Testis (tissue), 2 donors: ENCODE results near the gene CDC37.

Experiments
- POLR2A ChIP-seq: fragments of 450-650 bp; IDR thresholded peaks from one replicate; pipeline ENCODE4 v1.6.1; 2017; ENCODE audit warnings: antibody characterized with exemption, mild to moderate bottlenecking, moderate library complexity
- TF ChIP-seq, protein P1 (sequence below), 3 experiments: fragments of 450-650 bp in 2 of 3; fragments of 200-600 bp in 1 of 3; sonication (generic) in 1 of 3; IDR thresholded peaks; one replicate each; pipeline ENCODE4 v1.5.1; 2016 to 2019; ENCODE audit warnings: antibody characterized with exemption in 3 of 3, mild to moderate bottlenecking in 2 of 3, moderate library complexity in 1 of 3

DNA sequence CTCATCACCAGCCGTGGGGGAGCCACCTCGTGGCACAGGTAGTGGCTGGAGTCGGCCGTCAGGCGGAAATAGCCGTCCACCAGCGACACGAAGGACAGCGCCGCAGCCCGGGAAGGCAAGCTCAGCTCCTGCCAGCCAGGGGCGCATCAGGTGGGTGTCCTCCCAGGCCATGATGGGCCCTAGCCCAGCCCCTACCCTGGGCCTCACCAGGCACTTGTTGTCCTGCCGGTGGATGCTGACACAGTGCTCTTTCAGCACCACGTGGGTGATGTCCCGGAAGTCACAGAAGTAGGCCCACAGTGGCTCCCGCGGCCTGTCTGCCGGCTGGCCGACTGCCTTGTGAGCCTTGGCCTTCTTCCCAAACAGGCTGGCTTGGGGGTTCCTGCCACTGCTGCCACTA is 38.7 kb downstream of the CDC37 start:
- TF ChIP-seq, protein P1, sequence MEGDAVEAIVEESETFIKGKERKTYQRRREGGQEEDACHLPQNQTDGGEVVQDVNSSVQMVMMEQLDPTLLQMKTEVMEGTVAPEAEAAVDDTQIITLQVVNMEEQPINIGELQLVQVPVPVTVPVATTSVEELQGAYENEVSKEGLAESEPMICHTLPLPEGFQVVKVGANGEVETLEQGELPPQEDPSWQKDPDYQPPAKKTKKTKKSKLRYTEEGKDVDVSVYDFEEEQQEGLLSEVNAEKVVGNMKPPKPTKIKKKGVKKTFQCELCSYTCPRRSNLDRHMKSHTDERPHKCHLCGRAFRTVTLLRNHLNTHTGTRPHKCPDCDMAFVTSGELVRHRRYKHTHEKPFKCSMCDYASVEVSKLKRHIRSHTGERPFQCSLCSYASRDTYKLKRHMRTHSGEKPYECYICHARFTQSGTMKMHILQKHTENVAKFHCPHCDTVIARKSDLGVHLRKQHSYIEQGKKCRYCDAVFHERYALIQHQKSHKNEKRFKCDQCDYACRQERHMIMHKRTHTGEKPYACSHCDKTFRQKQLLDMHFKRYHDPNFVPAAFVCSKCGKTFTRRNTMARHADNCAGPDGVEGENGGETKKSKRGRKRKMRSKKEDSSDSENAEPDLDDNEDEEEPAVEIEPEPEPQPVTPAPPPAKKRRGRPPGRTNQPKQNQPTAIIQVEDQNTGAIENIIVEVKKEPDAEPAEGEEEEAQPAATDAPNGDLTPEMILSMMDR (IDR thresholded peaks at IDR 0.05) = no peak
- no peak for TF ChIP-seq POLR2A
